Kidney epithelial cell (primary cell): ENCODE results near the gene GFRA3. TPM values are rescaled to one million over a fixed set of nuclear protein-coding genes. Genes with fewer than 3 reads are reported as not detected.
A peak's percentile ranks its signal among the peaks of the same experiment; 100 is the strongest.

Experiments used
- DNase-seq: peaks from one replicate; pipeline ENCODE4 v3.0.0-alpha.2; 2010; ENCODE audit warnings: low read depth
- H3K27me3 ChIP-seq: 2 replicates; pipeline ENCODE4 v1.6.0; 2011; ENCODE audit warnings: low read length; ENCODE audit not compliant: control insufficient read depth, insufficient read depth
- H3K36me3 ChIP-seq: 2 replicates; pipeline ENCODE4 v1.5.1; 2011; ENCODE audit warnings: low read length; ENCODE audit not compliant: control insufficient read depth, insufficient read depth
- H3K4me3 ChIP-seq: 2 replicates; pipeline ENCODE4 v1.5.1; 2011; ENCODE audit warnings: low read depth, mild to moderate bottlenecking, control low read depth, low read length
- CTCF ChIP-seq: IDR thresholded peaks from 2 replicates; pipeline ENCODE4 v1.5.1; 2011; ENCODE audit warnings: mild to moderate bottlenecking, moderate library complexity, low read length, control low read depth, inconsistent platforms; ENCODE audit not compliant: insufficient read depth, poor library complexity, severe bottlenecking
- total RNA-seq: library from RNA; depleted of rRNA; stranded (reverse); fragments of >200 nt; gene quantifications from 2 replicates; pipeline ENCODE4 v1.2.3, GENCODE V29; 2015

GFRA3 gene
- total RNA-seq, 1 donor from 2014 or later: 0.08 TPM

- DNase-seq: no peak
- Histone ChIP-seq H3K36me3 (no peaks in the 10 kb centered on the region), H3K27me3 (peaks cover 16% of the 10 kb centered on the region), H3K4me3 (no peak overlapping the region)
- no peak for TF ChIP-seq CTCF
These were observed 960 bp upstream of the GFRA3 start for GRCh38 chr5:138275379-138275782.

GRCh38 chr5:138273834-138274188 lies 610 bp downstream of the GFRA3 start:
- Histone ChIP-seq H3K36me3 (no peaks in the 10 kb centered on the region), H3K4me3 (peak overlapping the region; percentile 40), H3K27me3 (peaks cover 16% of the 10 kb centered on the region)
- DNase-seq: no peak
- no peak for TF ChIP-seq CTCF

- H3K4me3 ChIP-seq: no peak overlapping the region
- H3K36me3 ChIP-seq: no peaks in the 10 kb centered on the region
- H3K27me3 ChIP-seq: peaks cover 16% of the 10 kb centered on the region
- no peak for TF ChIP-seq CTCF
- no peak for DNase-seq
These were observed 1.7 kb downstream of the GFRA3 start for GRCh38 chr5:138272681-138273080.

GRCh38 chr5:138271281-138271680 lies 3.1 kb downstream of the GFRA3 start:
- Histone ChIP-seq H3K27me3 (peaks cover 14% of the 10 kb centered on the region), H3K4me3 (no peak overlapping the region), H3K36me3 (no peaks in the 10 kb centered on the region)
- no peak for TF ChIP-seq CTCF
- no peak for DNase-seq

- no peak for DNase-seq
- Histone ChIP-seq H3K36me3 (no peaks in the 10 kb centered on the region), H3K4me3 (no peak overlapping the region), H3K27me3 (no peaks in the 10 kb centered on the region)
- TF ChIP-seq CTCF: no peak
These were observed 10.2 kb downstream of the GFRA3 start for GRCh38 chr5:138264183-138264582.

- DNase-seq: no peak
- H3K27me3 ChIP-seq: no peaks in the 10 kb centered on the region
- no peak for TF ChIP-seq CTCF
- no peak overlapping the region for H3K4me3 ChIP-seq
- no peaks in the 10 kb centered on the region for H3K36me3 ChIP-seq
These were observed 10.8 kb downstream of the GFRA3 start for GRCh38 chr5:138263581-138263980.
